HTR-8/SVneo (cell line): ENCODE results near the gene NF2.

Experiments
- DNase-seq: peaks from one replicate; pipeline ENCODE4 v3.0.0; 2011; ENCODE audit warnings: low spot score, mixed read lengths; ENCODE audit not compliant: insufficient read length
- FAIRE-seq: peaks from 2 replicates; lab custom pipeline; 2011; peaks lifted over from hg19 to GRCh38; lab: Jason Lieb, UNC

The NF2 gene

DNA sequence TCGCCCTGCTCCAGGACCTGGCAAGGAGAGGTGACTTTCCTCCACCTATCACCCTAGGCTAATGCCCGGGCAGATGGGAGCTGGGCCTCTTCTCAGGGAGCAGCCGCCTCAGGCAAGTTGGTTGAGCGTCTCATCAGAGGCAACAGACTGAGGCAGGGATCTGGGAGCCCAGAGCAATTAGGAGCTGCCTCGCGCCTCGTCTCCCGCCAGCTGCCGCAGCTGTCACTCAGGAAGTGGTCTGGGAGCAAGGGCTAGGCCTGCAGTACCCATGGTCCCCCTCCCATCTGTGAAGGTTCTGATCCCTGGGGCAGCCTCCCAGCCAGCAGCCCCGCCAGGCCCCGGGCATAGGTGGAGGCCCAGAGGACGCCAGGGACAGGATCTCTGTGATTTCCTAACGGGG, 111.8 kb downstream of the NF2 start:
- DNase-seq, result no peak
- no peak for FAIRE-seq

DNA sequence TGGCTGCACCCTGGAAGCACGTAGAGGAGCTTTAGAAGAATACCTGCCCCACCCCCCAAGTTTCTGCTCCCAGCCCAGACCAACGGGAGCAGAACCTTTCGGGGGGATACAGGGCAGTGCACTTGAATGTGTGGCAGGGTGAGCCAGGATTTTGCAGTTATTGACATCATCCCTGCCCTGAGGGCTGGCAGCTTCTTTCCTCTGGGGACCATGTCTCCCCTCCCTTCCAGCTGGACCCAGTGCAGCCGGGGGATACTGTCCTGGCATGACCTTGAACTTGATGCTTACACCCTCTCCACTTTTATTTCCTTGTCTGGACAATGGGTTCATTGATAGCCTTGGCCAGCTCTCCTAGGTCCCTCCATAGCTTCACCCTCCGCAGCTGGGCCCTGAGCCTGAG, 112.3 kb downstream of the NF2 start:
- FAIRE-seq, result no peak
- no peak for DNase-seq

DNA sequence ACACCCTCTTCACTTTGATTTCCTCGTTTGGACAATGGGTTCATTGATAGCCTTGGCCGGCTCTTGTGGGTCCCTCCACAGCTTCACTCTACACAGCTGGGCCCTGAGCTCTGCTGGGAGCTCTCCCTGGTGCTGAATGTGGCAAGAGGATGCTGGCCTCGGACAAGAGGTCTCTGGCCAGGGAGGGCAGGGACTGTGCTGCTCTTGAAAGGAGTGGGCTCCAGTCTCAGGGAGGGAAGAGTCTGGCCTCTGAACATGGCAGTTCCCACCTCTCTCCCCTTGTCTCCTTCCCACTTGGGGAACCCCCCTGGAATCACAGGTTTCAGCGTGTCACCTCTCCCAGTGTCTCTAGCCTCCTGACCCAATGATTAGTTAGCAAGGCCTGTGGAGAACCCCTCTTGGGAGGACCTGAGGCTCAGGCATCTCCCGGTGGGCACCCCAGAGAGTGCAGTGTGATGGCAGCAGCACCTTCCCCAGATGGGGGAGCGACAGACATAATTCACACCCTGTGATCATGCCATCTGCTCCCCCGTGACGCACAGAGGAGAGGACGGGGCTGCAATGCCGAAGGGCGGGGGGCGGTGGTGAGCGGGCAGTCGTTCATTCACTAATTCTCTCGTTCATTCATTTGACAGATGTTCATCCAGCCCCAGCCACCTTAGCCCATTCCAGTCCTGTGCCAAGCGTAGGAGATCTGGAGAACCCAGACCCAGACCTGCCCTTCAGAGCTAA, 113.5 kb downstream of the NF2 start:
- no peak for FAIRE-seq
- DNase-seq, result peak; percentile 57

DNA sequence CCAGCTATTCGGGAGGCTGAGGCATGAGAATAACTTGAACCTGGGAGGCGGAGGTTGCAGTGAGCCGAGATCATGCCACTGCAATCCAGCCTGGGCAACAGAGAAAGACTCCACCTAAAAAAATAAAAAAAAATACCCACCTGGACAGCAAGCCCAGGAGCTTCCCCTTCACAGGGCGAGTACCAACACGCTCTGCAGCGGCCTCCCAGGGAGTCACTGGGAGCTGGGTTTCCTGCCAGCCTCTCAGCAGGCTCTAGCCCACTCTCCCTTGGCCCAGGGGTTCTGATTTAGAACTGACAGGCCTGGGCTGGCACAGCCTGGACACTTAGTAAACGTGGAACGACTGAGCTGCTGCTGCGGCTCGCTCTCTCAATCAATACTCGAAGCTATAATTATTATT, 114.4 kb downstream of the NF2 start:
- FAIRE-seq (no peak), DNase-seq (no peak)

DNA sequence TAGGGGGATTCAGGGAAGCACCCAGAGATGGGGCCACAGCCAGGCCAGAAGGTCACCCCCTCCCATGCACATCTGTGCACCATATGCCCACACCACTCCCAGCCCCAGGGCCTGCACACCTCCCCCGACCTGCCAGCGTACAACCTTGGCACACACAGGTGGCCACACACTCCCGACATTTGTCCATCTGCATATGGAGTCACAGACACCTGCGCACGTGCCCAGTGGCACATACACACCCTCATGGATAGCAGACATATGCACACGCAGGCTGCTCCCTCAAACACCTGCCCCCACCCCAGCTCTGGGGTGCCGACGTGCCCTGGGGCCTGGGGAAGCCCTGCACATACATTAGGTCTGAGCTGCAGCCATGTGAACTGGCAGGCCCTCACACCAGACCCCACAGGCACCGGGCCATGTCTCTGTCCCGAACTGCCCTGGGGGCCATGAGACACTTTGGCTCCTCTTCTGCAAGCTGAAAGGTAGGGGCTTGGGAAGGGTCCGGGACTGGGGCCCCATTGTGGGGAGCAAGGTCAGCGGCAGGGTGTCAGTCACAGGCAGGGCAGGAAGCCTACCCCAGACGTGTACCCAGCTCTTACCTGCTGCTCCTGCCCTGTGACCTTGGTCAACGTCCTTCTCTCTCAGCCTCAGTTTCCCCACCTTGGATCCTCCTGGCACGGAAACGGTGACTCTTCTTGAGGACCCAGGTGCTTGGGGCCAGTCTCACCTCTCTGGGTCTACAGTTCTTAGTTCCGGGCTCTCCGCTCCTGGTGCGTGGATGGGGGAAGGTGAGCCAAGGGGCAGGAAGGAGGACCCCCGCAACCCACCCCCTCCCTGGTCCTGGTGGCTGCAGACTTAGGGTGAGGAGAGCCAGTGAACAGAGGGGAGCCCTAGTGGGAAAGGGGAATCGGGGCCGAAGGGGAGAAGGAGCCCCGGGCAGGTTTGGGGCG, 115.8 kb downstream of the NF2 start:
- DNase-seq, result no peak

DNA sequence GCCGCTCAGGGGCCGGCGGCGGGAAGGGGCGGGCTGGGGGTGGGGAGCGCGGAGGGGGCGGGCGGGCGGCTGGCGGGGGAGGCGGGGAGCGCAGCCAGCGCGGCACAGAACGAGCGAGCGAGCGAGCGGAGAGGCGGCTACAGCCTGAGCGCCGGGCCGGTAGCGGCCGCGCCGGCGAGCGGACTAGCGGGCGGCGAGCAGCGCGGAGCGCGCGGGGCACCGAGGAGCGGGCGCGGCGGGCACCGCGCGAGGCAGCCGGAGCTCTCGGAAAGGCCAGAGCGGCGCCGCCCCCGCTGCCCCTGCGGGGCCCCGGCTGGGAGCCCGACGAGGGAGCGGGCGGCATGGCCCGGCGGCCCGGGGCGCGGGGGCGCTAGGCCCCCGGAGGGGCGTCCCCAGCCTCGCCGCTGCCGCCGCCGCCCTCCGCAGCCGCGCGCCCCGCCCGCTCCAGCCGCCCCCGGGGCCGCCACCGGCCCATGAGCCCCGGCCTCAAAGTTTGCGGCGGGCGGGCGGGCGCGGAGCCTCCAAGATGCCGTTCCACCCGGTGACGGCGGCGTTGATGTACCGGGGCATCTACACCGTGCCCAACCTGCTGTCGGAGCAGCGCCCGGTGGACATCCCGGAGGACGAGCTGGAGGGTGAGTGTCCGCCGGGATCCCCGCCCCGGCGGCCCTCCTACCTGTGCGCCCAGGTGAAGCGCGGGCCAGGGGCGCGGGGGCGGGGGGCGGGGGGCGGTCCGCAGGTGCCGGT, 116.6 kb downstream of the NF2 start, which contains the start of gene CABP7:
TSS of gene CABP7 (plus strand) at position 105 of the 747 bp plus-strand sequence. CDS start at position 527, 422 bp downstream.
- no peak for FAIRE-seq
- DNase-seq, result no peak

More for the DNA sequence above, 115.8 kb downstream of the NF2 start:
- no peak for FAIRE-seq

DNA sequence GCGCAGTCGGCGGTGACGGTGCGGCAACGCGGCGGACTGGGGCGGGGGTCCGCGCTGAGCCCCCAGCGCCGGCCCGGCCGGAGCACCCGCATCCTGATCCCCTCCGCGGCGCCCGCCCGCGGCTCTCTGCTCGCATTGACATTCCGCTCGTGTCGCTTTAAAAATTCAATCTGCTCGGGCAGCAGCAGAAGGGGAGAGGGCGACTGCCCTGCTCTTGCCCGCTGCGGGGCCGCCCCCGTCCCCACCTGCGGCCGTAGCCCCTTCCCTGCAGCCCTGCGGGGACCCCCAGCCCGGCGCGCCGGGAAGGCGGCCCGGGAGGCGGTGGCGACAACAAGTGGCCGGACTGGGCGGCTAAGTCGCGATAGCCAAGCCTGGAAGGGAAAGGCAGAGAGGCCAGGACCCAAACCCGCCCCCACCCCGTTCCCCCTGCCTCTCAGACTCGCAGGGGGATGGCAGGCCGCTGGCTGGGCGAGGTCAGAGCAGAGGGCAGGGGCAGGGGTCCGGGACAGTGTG, 117.4 kb downstream of the NF2 start:
- no peak for DNase-seq
- no peak for FAIRE-seq

DNA sequence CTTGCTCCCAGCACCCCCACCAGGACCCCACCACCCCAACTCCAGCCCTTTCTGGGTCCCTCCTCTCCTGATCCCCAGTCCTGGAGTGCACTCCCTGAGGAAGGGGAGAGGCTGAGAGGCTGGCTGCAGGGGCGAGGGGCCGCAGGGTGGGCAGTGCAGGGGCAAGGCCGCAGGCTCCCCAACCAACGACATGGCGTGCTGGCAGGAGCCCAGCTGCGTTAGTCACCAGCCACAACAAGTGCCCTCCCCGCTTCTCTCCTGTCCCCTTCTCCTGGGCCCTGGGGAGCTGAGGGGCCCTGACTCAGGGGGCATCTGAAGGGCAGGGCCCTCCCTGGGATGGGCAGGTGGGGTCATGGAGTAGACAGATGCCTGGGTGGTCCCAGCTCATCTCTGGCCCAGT, 118.7 kb downstream of the NF2 start:
- DNase-seq, result no peak
- FAIRE-seq, result no peak

DNA sequence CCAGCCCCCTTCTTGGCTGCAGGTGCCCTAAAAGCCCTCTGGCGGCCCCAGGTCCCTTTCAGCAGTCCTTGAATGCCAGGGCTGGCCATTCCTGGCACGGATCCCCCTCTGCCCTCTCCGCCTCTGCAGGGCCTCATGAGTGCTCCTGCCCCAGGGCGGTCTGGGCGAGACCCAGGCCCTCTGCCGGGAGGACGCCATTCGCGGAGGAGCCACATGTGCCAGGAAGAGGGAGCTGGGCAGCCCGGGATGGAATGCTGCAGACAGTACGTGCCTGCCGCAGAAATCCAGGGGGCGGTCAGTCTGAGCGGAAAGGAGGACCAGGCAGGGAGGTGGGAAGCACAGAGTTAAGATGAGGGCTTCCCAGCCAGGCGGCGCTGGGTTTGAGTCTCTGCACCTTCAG, 119.2 kb downstream of the NF2 start:
- DNase-seq (no peak), FAIRE-seq (no peak)

DNA sequence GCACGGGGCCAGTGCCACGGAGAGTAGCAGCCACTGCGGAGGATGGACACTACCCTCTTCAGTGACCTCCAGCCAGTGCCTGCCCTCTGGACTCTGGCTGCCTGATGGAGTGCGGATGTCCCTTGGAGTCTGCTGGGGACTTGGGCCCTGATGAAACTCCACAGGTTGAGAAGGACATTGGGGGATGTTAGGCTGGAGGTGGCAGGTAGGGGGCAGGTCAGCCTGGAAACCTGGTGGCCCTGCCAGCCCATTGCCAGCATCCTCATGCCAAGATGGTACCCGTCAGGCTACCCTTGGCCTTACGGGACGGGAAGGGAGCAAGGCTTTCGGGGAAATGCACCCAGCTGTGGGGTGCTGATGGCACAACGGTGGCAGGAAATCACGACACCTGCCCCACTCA, 120.3 kb downstream of the NF2 start:
- FAIRE-seq (no peak), DNase-seq (no peak)

DNA sequence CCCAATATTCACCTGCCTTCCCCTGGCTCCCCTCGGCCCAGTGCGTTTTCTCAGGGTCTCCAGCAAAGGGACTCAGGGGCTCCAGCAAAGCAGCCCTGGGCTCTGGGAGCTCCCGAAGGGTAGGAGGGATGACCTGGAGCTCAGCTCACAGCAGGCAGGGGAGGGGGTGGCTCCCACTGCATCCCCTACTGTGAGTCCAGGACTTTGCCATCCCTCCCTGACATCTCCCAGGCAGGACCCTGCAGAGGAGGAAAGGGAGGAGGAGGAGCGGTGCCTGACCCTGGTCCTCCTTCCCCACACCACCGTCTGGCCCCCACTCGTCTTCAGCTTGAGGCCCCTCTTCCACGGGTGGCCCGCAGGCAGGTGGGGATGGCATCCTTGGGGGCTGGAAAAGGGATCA, 121.4 kb downstream of the NF2 start:
- FAIRE-seq, result no peak

DNA sequence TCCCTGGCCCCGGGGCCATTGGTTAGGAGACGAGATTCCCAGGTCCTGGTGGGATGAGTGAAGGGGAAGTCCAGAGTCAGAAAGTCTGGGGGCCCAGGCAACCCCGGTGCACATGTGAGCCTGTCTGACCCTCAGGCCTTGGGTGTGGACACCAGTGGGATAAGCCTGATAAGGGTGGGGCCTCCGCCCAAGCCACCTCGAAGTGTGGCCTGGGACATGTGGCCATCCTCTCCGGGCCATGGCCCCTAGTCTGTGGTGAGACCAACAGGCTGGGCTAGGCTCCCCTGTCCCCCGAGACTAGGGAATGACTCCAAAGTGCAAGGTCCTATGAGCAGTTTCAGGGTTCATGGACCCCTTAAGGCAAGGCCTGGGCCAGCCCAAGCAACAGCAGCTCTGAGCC, 122.7 kb downstream of the NF2 start:
- DNase-seq (no peak), FAIRE-seq (no peak)

More for the DNA sequence above, 121.4 kb downstream of the NF2 start:
- DNase-seq, result no peak

DNA sequence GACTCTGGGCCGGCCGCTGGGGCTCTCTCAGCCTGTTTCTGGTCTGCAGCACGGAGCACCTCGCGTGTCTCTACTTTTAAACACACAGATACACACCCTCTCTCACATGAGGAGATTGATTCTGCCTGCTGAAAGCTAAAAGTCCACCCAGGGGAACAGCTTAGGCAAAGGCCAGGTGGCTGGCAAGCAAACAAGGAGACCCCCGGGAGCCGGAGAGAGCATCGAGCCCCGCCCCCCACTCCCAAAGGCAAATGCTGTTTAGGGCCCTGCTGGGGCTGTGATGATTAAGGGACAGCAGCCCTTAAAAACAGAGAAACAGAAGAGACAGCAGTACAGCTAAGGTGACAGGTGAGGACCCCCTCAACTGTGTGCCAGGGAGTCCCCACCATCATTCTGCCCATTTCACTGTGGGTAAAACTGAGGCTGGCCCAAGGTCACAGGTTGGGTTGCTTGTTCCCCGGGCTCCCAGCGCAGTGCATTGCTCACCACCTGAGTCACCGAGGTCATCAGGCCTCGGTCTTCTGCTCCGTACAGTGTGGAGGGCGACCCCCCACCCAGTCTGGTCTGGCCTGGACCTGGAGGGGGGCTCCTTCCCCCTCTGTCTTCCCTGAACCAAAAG, 123.2 kb downstream of the NF2 start:
- DNase-seq, result no peak
- FAIRE-seq, result no peak

DNA sequence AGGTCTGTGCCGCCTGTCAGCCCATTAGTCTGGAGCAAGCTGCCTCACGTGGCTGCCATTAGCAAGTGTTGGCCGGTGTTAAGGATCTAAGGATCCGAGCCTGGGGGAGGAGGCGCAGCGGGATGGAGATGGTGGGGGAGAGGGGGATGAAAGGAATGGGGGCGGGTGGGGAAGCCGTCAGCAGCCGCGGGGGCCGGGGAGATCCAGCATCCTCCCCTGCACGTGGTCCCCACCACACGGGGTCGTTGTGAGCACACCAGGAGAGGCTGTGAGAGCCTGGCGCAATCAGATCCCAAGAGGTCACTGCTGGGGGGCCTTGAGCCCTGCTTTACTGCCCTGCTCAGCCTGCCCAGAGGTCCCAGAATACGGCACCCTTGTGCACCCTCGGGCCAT, 123.7 kb downstream of the NF2 start:
- FAIRE-seq (no peak), DNase-seq (peak; percentile 54)

DNA sequence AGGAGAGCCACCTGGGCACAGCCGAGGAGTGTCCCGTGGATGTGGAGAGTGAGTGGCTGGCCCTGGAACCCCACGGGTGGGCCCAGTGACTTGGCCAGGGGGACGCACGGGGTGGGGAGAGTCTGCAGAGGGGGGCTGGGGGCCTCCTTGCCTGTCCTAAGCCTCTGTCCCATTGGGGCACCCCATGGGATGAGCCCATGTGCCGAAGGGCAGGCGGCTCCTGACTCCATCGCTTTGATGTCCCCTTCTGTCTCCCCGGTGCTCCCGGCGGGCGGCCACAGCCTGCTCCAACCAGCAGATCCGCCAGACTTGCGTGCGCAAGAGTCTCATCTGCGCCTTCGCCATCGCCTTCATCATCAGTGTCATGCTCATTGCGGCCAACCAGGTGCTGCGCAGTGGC, 125.7 kb downstream of the NF2 start:
- no peak for FAIRE-seq
- no peak for DNase-seq

DNA sequence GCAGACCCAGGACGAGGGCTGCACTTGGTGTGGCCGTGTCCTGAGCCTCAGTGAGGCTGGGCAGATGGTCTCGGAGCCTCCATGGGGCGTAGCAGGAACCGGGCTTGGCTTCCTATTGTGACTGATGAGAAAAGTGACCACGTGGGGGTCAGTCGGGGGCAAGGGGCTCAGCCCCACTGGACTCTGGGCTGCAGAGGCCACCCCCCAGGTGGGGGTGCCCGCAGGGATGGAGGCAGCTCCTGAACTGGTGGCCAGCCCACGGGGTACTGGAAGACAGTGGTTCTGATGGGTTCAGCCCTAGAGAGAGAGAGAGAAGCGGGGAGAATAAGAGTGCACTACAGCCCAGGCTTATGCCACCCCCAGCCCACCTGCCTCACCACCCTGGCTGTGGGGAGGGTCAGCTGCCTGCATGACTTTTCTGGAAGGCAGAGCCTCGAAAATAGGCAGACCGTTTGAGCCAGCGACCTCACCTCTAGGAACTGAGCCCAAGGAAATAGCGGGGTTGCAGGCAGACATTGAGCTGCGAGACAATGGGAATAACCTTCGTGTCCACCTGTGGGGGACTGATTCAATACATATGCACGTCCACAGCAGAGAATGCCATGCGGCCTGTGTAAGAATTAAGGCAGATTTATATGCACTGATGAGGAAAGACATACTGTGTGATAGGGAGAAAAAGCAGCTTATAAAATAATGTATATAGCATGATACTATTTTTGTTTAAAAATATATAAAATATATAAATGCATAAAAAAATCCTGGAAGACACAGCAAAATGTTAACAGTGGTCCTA, 127.8 kb downstream of the NF2 start:
- no peak for FAIRE-seq
- DNase-seq, result no peak

DNA sequence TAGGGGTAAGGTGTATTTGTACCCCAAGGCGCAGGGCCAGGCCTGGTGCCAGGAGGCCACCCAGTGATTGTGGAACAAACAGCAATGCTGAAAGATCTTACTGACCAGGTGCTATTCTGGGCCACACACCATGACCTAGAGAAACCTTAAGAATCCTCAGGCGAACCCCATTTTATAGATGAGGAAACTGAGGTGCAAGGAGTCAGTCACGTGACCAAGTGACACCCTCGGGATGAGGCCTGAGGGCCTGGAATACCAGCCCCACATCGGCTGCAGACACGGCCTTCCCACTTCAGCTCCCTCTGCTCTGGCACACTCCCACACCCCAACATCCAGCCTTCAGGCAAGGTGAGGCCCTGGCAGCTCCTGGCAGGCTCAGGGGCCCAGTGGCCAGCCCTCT, 129.4 kb downstream of the NF2 start:
- no peak for FAIRE-seq
- DNase-seq, result no peak

DNA sequence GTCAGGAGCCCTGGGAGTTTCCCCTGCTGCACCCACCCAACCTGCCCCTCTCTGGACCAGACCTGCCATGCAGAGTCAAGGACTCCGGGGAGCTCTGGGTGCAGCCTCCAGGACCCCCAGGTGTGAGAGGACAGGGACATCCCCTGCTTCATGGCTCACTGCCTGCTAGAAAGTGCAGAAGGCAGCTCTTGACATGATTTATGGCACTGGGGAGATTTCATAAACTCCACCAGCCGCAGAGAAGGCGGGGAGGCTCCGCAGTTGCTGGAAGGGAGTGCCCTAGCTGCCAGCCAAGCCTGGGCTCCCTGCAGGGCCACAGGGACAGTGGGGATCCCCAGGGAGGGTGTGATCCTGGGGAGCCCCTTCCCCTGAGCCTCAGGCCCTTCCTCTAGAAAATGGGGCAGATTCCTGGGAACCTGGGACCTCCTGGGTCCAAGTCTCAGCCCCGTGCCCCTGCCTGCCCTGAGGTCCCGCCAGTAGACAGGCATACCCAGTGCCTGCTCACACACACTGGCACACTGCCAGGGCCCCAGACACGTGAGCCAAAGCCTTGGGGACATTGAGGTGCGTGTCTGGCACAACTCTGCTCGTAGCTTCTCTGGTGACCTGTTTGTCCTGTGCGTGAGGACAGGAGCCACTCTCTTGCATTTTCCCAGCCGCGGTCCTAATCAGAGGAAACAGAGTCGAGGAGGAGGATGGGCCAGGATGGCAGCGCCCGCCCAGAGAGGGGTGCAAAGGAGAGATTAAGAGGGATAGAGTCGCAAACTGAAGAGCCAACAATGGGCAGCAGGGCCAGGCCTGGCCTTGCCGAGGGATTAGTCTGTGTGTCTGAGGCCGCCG, 130.1 kb downstream of the NF2 start:
- FAIRE-seq (no peak), DNase-seq (no peak)
